Neuronal stem cell (in vitro differentiated cells): Measurements from ENCODE around the gene RAB11FIP4.

ENCODE experiments used
- DNase-seq: peaks from one replicate; pipeline ENCODE4 v3.0.0-alpha.2; 2013; ENCODE audit warnings: low spot score
- H2AFZ ChIP-seq: one replicate; pipeline ENCODE4 v1.6.1; 2013; ENCODE audit warnings: mild to moderate bottlenecking, low read length, inconsistent platforms
- H2AK5ac ChIP-seq: 2 replicates; pipeline ENCODE4 v1.6.1; 2013; ENCODE audit warnings: low read depth, mild to moderate bottlenecking, inconsistent platforms, low read length, moderate library complexity, mixed read lengths
- H2BK120ac ChIP-seq: 2 replicates; pipeline ENCODE4 v1.6.1; 2013; ENCODE audit warnings: low read depth, mild to moderate bottlenecking, inconsistent platforms, low read length, moderate library complexity, mixed read lengths
- H2BK12ac ChIP-seq: one replicate; pipeline ENCODE4 v1.6.1; 2013; ENCODE audit warnings: low read length, inconsistent platforms
- H2BK15ac ChIP-seq: 2 replicates; pipeline ENCODE4 v1.6.1; 2013; ENCODE audit warnings: mild to moderate bottlenecking, low read length, inconsistent platforms, mixed read lengths
- H2BK5ac ChIP-seq: one replicate; pipeline ENCODE4 v1.6.1; 2013; ENCODE audit warnings: inconsistent platforms, mild to moderate bottlenecking, low read length, moderate library complexity
- H3K14ac ChIP-seq: one replicate; pipeline ENCODE4 v1.6.1; 2013; ENCODE audit warnings: low read length, inconsistent platforms
- H3K18ac ChIP-seq: 2 replicates; pipeline ENCODE4 v1.6.1; 2013; ENCODE audit warnings: low read length, inconsistent platforms
- H3K23ac ChIP-seq: 2 replicates; pipeline ENCODE4 v1.6.1; 2013; ENCODE audit warnings: low read depth, mild to moderate bottlenecking, mixed read lengths, low read length, inconsistent platforms; ENCODE audit not compliant: poor library complexity
- H3K27ac ChIP-seq: replicated peaks from 3 replicates; pipeline ENCODE4 v1.5.1; 2013; ENCODE audit warnings: low read length, inconsistent platforms
- H3K27me3 ChIP-seq, 3 experiments: 2 replicates each; pipeline ENCODE4 v1.6.1; 2013; ENCODE audit warnings: low read length in 3 of 3, mild to moderate bottlenecking in 2 of 3, inconsistent platforms in 1 of 3, low read depth in 1 of 3, mixed read lengths in 1 of 3, moderate library complexity in 1 of 3; ENCODE audit not compliant: control insufficient read depth in 3 of 3, insufficient read depth in 3 of 3
- H3K36me3 ChIP-seq, 2 donors: replicated peaks in 1 of 2; 2 replicates each; pipeline ENCODE4 v1.6.1; 2013; ENCODE audit warnings: low read length in 2 of 2; ENCODE audit not compliant: control insufficient read depth in 2 of 2, insufficient read depth in 2 of 2
- H3K4ac ChIP-seq: 2 replicates; pipeline ENCODE4 v1.6.1; 2013; ENCODE audit warnings: inconsistent platforms, mild to moderate bottlenecking, low read length, moderate library complexity
- H3K4me1 ChIP-seq, 2 donors: 1 replicate in 1 of 2; 2 replicates in 1 of 2; pipeline ENCODE4 v1.6.1; 2013; ENCODE audit warnings: low read length in 2 of 2, low read depth in 1 of 2; ENCODE audit not compliant: control insufficient read depth in 2 of 2, insufficient read depth in 1 of 2
- H3K4me2 ChIP-seq: one replicate; pipeline ENCODE4 v1.6.1; 2013; ENCODE audit warnings: mild to moderate bottlenecking, low read length, inconsistent platforms; ENCODE audit not compliant: insufficient read depth, poor library complexity, severe bottlenecking
- H3K4me3 ChIP-seq, 2 donors: 2 replicates each; pipeline ENCODE4 v1.5.1; 2013; ENCODE audit warnings: low read length in 2 of 2, mild to moderate bottlenecking in 2 of 2, inconsistent platforms in 1 of 2, moderate library complexity in 1 of 2
- H3K79me1 ChIP-seq: one replicate; pipeline ENCODE4 v1.6.1; 2013; ENCODE audit warnings: low read depth, mild to moderate bottlenecking, inconsistent platforms, low read length, moderate library complexity
- H3K9ac ChIP-seq: one replicate; pipeline ENCODE4 v1.6.1; 2013; ENCODE audit warnings: mild to moderate bottlenecking, low read depth, low read length, inconsistent platforms; ENCODE audit not compliant: poor library complexity
- H3K9me3 ChIP-seq, 2 donors: replicated peaks in 1 of 2; 2 replicates each; pipeline versions ENCODE3 to v1.6.1; 2013; ENCODE audit warnings: low read length in 2 of 2, mild to moderate bottlenecking in 2 of 2, inconsistent platforms in 1 of 2, low read depth in 1 of 2, mixed read lengths in 1 of 2, moderate library complexity in 1 of 2; ENCODE audit not compliant: control insufficient read depth in 2 of 2, insufficient read depth in 1 of 2
- H4K8ac ChIP-seq: one replicate; pipeline ENCODE4 v1.6.1; 2013; ENCODE audit warnings: low read depth, mild to moderate bottlenecking, inconsistent platforms, low read length, moderate library complexity
- H4K91ac ChIP-seq: one replicate; pipeline ENCODE4 v1.6.1; 2013; ENCODE audit warnings: low read length, low read depth, mild to moderate bottlenecking, inconsistent platforms; ENCODE audit not compliant: poor library complexity
- WGBS, 2 donors: extraction: QIAGEN DNeasy Blood & Tissue Kit; methylation state at CpG; one replicate each; pipeline ENCODE4 v1.1.7; 2013; ENCODE audit warnings: missing lambda C conversion rate in 2 of 2, mixed read lengths in 1 of 2; ENCODE audit not compliant: insufficient read length in 2 of 2, insufficient replicate concordance in 1 of 2; ENCODE audit errors: extremely low coverage in 2 of 2; 5-methylcytosine and 5-hydroxymethylcytosine counted together

The RAB11FIP4 gene

GRCh38 chr17:31508288-31509094 lies 117.0 kb downstream of the RAB11FIP4 start:
- no peak overlapping the region for H2BK5ac ChIP-seq
- H3K4me2 ChIP-seq = no peak overlapping the region
- H3K4me3 ChIP-seq = no peak overlapping the region
- peaks cover 0 to 3% (median 0%) of the 10 kb centered on the region in 3 experiments for H3K27me3 ChIP-seq
- H3K14ac ChIP-seq = no peak overlapping the region
- no CpG with 5 or more reads among the region's 13 CpGs for WGBS, 2 donors
- no peak overlapping the region for H4K8ac ChIP-seq
- H3K4ac ChIP-seq = peak overlapping the region; percentile 20
- no peak overlapping the region for H3K23ac ChIP-seq
- peaks cover 3% of the 10 kb centered on the region for H3K79me1 ChIP-seq
- H3K36me3 ChIP-seq = no peaks in the 10 kb centered on the region
- H3K27ac ChIP-seq = no peak overlapping the region
- no peak overlapping the region for H2BK15ac ChIP-seq
- peaks cover 0 to 1% of the 10 kb centered on the region in 2 donors for H3K4me1 ChIP-seq
- H3K9me3 ChIP-seq = no peaks in the 10 kb centered on the region
- no peak overlapping the region for H2BK120ac ChIP-seq
- H2AK5ac ChIP-seq = peak overlapping the region; percentile 57
- peak overlapping the region; percentile 26 for H2AFZ ChIP-seq
- H3K9ac ChIP-seq = peak overlapping the region; percentile 12
- H4K91ac ChIP-seq = no peak overlapping the region
- H3K18ac ChIP-seq = peak overlapping the region; percentile 63
- H2BK12ac ChIP-seq = no peak overlapping the region
- no peak for DNase-seq

DNA sequence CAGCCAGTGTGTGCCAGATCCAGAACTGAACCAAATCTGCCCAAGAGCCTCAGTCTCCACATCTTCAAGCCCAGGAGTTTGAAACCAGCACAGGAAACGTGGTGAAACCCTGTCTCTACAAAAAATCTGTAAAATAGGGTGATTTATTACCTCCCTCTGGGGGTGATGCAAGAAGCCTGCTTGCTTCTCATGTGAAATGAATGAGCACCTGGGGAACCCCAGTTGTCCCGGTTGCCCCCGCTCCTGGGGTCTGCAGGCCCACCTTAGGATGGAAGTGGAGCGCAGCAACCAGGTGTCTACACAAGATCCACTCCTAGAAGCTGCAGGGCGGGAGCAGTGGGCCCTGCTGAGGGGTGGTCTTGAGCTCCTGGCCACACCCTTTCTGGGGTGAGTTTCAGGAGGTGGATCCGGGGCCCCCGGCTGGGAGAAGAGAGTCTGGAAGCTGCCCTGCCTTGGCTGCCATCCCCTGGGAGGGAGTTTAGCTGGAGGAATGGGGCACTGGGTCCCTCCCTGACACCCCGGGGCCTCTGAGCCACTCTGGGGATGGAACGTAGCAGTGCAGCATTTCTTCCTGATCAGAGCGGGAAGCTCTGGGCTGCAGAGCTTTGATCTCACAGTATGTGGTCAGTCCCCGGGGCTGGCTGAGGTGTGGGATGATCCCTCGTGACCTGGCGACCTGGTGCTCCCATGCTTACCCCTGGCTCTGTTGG lies 117.8 kb downstream of the RAB11FIP4 start:
- peaks cover 0 to 3% (median 0%) of the 10 kb centered on the region in 3 experiments for H3K27me3 ChIP-seq
- WGBS, 2 donors = no CpG with 5 or more reads among the region's 13 CpGs

GRCh38 chr17:31509805-31510177 lies 118.3 kb downstream of the RAB11FIP4 start:
- H3K4me1 ChIP-seq = peaks cover 0 to 1% of the 10 kb centered on the region in 2 donors
- H2AK5ac ChIP-seq = peak overlapping the region; percentile 1
- H3K4me2 ChIP-seq = no peak overlapping the region
- WGBS, 2 donors = no CpG with 5 or more reads among the region's 5 CpGs
- DNase-seq = no peak
- H4K91ac ChIP-seq = no peak overlapping the region
- no peaks in the 10 kb centered on the region for H3K36me3 ChIP-seq
- no peak overlapping the region for H3K4me3 ChIP-seq
- no peak overlapping the region for H3K9ac ChIP-seq
- H3K27me3 ChIP-seq = peaks cover 0 to 3% (median 0%) of the 10 kb centered on the region in 3 experiments
- H3K18ac ChIP-seq = peak overlapping the region; percentile 18
- peak overlapping the region; percentile 3 for H3K23ac ChIP-seq
- no peak overlapping the region for H2BK15ac ChIP-seq
- H3K79me1 ChIP-seq = peaks cover 5% of the 10 kb centered on the region
- H2BK120ac ChIP-seq = no peak overlapping the region
- no peak overlapping the region for H4K8ac ChIP-seq
- H2BK12ac ChIP-seq = no peak overlapping the region
- no peaks in the 10 kb centered on the region for H3K9me3 ChIP-seq
- H3K27ac ChIP-seq = no peak overlapping the region
- H2BK5ac ChIP-seq = no peak overlapping the region
- H2AFZ ChIP-seq = no peak overlapping the region
- no peak overlapping the region for H3K14ac ChIP-seq
- no peak overlapping the region for H3K4ac ChIP-seq

More for the DNA sequence above, 117.8 kb downstream of the RAB11FIP4 start:
- no peak overlapping the region for H2BK12ac ChIP-seq
- H3K4me3 ChIP-seq = no peak overlapping the region
- H3K36me3 ChIP-seq = no peaks in the 10 kb centered on the region
- H2AFZ ChIP-seq = no peak overlapping the region
- no peak overlapping the region for H4K91ac ChIP-seq
- H3K27ac ChIP-seq = no peak overlapping the region
- H3K4me2 ChIP-seq = no peak overlapping the region
- no peak overlapping the region for H3K23ac ChIP-seq
- H3K9me3 ChIP-seq = no peaks in the 10 kb centered on the region
- no peak overlapping the region for H3K9ac ChIP-seq
- H2BK15ac ChIP-seq = no peak overlapping the region
- peaks cover 0 to 1% of the 10 kb centered on the region in 2 donors for H3K4me1 ChIP-seq
- H2BK5ac ChIP-seq = no peak overlapping the region
- no peak overlapping the region for H3K14ac ChIP-seq
- peak overlapping the region; percentile 27 for H3K18ac ChIP-seq
- DNase-seq = no peak
- no peak overlapping the region for H2AK5ac ChIP-seq
- peak overlapping the region; percentile 7 for H3K4ac ChIP-seq
- no peak overlapping the region for H2BK120ac ChIP-seq
- peaks cover 5% of the 10 kb centered on the region for H3K79me1 ChIP-seq
- H4K8ac ChIP-seq = no peak overlapping the region
